Right lobe of liver (tissue), 4 donors: ENCODE data around the gene TPGS2.

Source experiments
- CTCF ChIP-seq, 4 donors: fragments of 200-600 bp in 3 of 4; fragments of 450-650 bp in 1 of 4; IDR thresholded peaks; one replicate each; pipeline versions ENCODE4 v1.5.1 to v1.8.0; 2016 to 2022; ENCODE audit warnings: antibody characterized with exemption in 4 of 4, mild to moderate bottlenecking in 2 of 4
- POLR2A ChIP-seq: fragments of 450-650 bp; IDR thresholded peaks from one replicate; pipeline ENCODE4 v1.6.1; 2017; ENCODE audit warnings: antibody characterized with exemption, mild to moderate bottlenecking
- donor health status: DM: no; HTN: no; CAD: no.
- donor health status: DM: no; HTN: no; CAD: no.
- donor health status: DM: no; HTN: yes; CAD: no.

GRCh38 chr18:36771245-36771644 is 57.6 kb downstream of the TPGS2 start:
- TF ChIP-seq CTCF (IDR thresholded peaks at IDR 0.05) = no peak
- no peak for TF ChIP-seq POLR2A
